Colonic mucosa (tissue), 4 donors: Measurements from ENCODE around the gene RAP2A. TPM values are rescaled to one million over a fixed set of nuclear protein-coding genes. Genes with fewer than 3 reads are reported as not detected.

Experiments used
- DNase-seq: peaks from one replicate; pipeline ENCODE4 v3.0.0-alpha.2; 2020
- H3K27ac ChIP-seq: fragments of 200-600 bp; one replicate; pipeline ENCODE4 v1.8.0; 2021
- H3K27me3 ChIP-seq: fragments of 200-600 bp; one replicate; pipeline ENCODE4 v1.8.0; 2021
- H3K36me3 ChIP-seq: fragments of 200-600 bp; one replicate; pipeline ENCODE4 v1.8.0; 2021
- H3K4me1 ChIP-seq: fragments of 200-600 bp; one replicate; pipeline ENCODE4 v1.8.0; 2021; ENCODE audit warnings: mild to moderate bottlenecking
- H3K4me3 ChIP-seq: fragments of 200-600 bp; one replicate; pipeline ENCODE4 v1.8.0; 2021
- H3K9ac ChIP-seq, 2 donors: one replicate each; pipeline ENCODE4 v1.7.0; 2013; ENCODE audit warnings: control low read depth in 2 of 2, low read depth in 2 of 2, low read length in 2 of 2
- H3K9me3 ChIP-seq: fragments of 200-600 bp; one replicate; pipeline ENCODE4 v1.8.0; 2021
- intact Hi-C: fragments of 100-400 bp; cut with DNase I; formaldehyde crosslinking; loops from one replicate; pipeline ENCODE4 v1.14.1; 2022
- total RNA-seq, 2 donors: library from RNA; stranded (reverse); fragmentation: NEBNext Ultra II Directional in 1 of 2; extraction: Animal tissue kit (Norgen Biotek cat#: 25700) in 1 of 2; gene quantifications; one replicate each; pipeline ENCODE4 v1.2.1, GENCODE V29; 2021
- TF ChIP-seq, protein P1 (sequence below): fragments of 200-600 bp; IDR thresholded peaks from one replicate; pipeline ENCODE4 v1.8.0; 2022; ENCODE audit warnings: antibody characterized with exemption, mild to moderate bottlenecking
- donor health status: healthy.
- donor health status: DM: no; HTN: no; CAD: no.
- donor health status: DM: no; HTN: no; CAD: no.

Gene RAP2A
- total RNA-seq, 2 donors from 2014 or later = 35.9 to 38.2 TPM

DNA sequence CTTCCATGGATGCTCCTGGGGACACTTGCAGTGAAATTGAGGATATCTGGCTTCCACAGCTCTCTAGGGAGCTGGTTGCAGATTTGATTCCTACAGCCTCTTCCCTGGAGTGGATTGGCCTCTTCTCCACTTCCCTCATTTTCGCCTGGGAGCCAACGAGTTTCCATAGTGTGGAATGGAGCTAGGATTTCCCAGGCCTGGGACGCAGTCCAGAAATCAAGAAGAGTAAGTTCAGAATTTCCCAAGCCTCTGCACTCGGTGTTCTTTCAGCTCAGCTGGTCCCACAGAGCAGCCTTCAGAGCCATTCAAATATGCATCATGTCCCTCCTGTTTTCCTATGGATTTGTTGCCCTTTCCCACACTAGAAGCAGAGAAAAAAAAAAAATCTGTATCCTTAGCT is 68.2 kb downstream of the RAP2A start:
- no peak for DNase-seq
- Histone ChIP-seq H3K4me1 (no peaks in the 10 kb centered on the region), H3K9me3 (no peaks in the 10 kb centered on the region), H3K36me3 (no peaks in the 10 kb centered on the region), H3K27me3 (no peaks in the 10 kb centered on the region), H3K4me3 (no peak overlapping the region), H3K27ac (no peak overlapping the region), H3K9ac (no peak overlapping the region)
- intact Hi-C loops = no loop called here
- TF ChIP-seq, protein P1, sequence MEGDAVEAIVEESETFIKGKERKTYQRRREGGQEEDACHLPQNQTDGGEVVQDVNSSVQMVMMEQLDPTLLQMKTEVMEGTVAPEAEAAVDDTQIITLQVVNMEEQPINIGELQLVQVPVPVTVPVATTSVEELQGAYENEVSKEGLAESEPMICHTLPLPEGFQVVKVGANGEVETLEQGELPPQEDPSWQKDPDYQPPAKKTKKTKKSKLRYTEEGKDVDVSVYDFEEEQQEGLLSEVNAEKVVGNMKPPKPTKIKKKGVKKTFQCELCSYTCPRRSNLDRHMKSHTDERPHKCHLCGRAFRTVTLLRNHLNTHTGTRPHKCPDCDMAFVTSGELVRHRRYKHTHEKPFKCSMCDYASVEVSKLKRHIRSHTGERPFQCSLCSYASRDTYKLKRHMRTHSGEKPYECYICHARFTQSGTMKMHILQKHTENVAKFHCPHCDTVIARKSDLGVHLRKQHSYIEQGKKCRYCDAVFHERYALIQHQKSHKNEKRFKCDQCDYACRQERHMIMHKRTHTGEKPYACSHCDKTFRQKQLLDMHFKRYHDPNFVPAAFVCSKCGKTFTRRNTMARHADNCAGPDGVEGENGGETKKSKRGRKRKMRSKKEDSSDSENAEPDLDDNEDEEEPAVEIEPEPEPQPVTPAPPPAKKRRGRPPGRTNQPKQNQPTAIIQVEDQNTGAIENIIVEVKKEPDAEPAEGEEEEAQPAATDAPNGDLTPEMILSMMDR = no peak

DNA sequence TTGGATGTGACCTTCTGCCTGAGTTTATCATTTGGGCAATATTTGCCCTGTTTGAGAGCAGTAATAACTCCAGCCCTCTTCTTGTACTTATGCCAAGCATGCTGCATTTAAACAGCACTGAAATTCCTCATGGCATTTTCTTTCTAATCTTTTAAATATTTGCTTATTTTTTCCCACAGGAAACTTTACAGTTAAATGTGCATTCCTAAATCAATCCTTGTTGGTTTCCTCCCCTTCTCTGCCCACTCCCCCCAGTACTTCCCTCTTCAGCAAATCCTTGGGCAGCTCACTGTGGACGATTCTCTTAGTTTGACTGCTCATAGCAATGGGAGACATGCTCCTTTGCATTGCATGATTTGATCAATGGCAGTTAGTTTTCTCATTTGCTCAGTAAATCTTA is 68.7 kb downstream of the RAP2A start:
- Histone ChIP-seq H3K9ac (no peak overlapping the region), H3K9me3 (no peaks in the 10 kb centered on the region), H3K4me1 (no peaks in the 10 kb centered on the region), H3K36me3 (no peaks in the 10 kb centered on the region), H3K4me3 (no peak overlapping the region), H3K27ac (no peak overlapping the region), H3K27me3 (no peaks in the 10 kb centered on the region)
- TF ChIP-seq, protein P1 = no peak
- DNase-seq = no peak
- intact Hi-C loops = no loop called here

DNA sequence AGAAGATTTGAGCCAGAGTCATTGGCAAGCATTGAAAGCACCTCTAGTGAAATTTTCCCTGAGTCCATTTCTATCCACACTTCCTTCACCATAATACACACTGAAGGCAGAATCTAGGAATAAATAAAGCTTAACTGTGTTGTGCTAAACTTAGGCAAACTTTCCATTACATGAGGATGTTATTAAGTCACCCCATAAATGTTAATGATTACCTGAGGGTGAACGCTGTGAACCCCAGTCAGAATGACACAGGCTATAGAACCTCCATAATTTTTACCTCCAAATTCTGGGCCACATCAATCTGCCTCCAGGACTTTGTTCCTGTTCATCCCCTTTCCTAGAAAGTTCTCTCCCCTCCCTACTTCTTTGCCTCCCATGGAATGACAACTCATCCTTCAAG is 71.0 kb downstream of the RAP2A start:
- DNase-seq = no peak
- H3K27me3 ChIP-seq = no peaks in the 10 kb centered on the region
- TF ChIP-seq, protein P1 = no peak
- no peak overlapping the region for H3K27ac ChIP-seq
- H3K4me1 ChIP-seq = no peaks in the 10 kb centered on the region
- no peak overlapping the region for H3K4me3 ChIP-seq
- intact Hi-C loops = no loop called here
- H3K36me3 ChIP-seq = no peaks in the 10 kb centered on the region
- H3K9me3 ChIP-seq = no peaks in the 10 kb centered on the region
- H3K9ac ChIP-seq = no peak overlapping the region

DNA sequence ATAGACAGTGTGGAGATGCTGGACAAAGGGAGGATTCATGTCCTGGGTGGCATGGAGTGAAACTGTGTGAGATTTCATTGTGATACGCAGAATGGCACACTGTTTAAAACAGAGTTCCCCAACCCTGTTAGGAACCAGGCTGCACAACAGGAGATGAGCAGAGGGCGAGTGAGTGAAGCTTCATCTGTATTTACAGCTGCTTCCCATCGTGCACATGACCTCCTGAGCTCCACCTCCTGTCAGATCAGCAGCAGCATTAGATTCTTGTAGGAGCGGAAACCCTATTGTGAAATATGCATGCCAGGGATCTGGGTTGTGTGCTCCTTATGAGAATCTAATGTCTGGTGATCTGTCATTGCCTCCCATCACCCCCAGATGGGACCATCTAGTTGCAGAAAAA is 72.5 kb downstream of the RAP2A start:
- Histone ChIP-seq H3K9me3 (no peaks in the 10 kb centered on the region), H3K4me3 (no peak overlapping the region), H3K4me1 (no peaks in the 10 kb centered on the region), H3K27ac (no peak overlapping the region), H3K9ac (no peak overlapping the region), H3K27me3 (no peaks in the 10 kb centered on the region), H3K36me3 (no peaks in the 10 kb centered on the region)
- DNase-seq = no peak
- TF ChIP-seq, protein P1 = no peak
- intact Hi-C loops = no loop called here

DNA sequence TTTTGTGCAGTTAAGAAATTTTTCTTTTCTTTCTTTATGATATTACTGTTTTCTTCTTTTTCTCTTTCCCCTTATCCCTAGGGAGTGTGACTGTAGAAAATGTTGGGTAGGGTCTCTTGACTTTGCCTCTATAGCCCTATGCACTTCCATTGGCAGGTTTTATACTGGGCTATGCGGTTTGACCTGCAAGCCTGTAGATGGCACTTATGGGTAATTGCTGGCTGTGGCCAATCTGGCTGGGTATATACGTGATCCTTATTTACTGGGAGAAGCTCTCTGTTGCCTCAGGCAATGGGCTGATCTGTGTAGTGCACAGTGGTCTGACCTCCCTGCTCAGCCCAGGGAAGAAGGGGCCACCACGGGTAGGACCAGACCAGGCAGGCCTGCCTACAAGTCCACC is 78.8 kb downstream of the RAP2A start:
- Histone ChIP-seq H3K9me3 (no peaks in the 10 kb centered on the region), H3K36me3 (no peaks in the 10 kb centered on the region), H3K27ac (no peak overlapping the region), H3K4me3 (no peak overlapping the region), H3K9ac (no peak overlapping the region), H3K27me3 (no peaks in the 10 kb centered on the region), H3K4me1 (no peaks in the 10 kb centered on the region)
- no peak for DNase-seq
- intact Hi-C loops = no loop called here
- TF ChIP-seq, protein P1 = no peak

DNA sequence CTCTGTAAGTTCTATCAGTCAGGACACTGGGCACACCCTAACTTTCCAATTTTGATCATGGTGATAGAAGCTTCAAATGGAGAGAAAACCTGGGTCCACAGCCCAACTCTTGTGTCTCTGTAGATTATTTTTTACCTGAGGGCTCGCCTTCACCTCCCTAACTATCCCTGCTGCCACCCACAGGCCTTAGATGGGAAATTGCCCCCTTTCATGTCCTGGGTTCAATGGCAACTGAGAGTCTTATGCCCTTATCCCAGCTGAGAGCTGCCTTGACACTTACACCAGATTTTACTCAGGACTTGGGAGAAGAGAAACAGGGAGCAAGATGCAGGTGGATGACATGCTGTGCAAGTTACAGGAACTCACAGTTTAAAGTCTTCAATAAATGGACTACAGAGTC is 81.7 kb downstream of the RAP2A start:
- Histone ChIP-seq H3K36me3 (no peaks in the 10 kb centered on the region), H3K9me3 (no peaks in the 10 kb centered on the region), H3K27ac (no peak overlapping the region), H3K4me3 (no peak overlapping the region), H3K9ac (no peak overlapping the region), H3K27me3 (no peaks in the 10 kb centered on the region), H3K4me1 (no peaks in the 10 kb centered on the region)
- intact Hi-C loops = no loop called here
- TF ChIP-seq, protein P1 = no peak
- no peak for DNase-seq
